GM23248 (cell line): ENCODE measurements around the gene NR3C1.

Experiments
- EZH2 ChIP-seq: fragments of 200-600 bp; sonication (generic); IDR thresholded peaks from 2 replicates; pipeline ENCODE4 v1.6.1; 2018; ENCODE audit warnings: antibody characterized with exemption, mild to moderate bottlenecking; ENCODE audit not compliant: insufficient read depth, poor library complexity, severe bottlenecking
- EZH2phosphoT487 ChIP-seq: fragments of 200-600 bp; sonication (generic); IDR thresholded peaks from 2 replicates; pipeline ENCODE4 v1.6.1; 2018; ENCODE audit warnings: antibody characterized with exemption, moderate library complexity, mild to moderate bottlenecking, low read depth; ENCODE audit not compliant: insufficient read depth

DNA sequence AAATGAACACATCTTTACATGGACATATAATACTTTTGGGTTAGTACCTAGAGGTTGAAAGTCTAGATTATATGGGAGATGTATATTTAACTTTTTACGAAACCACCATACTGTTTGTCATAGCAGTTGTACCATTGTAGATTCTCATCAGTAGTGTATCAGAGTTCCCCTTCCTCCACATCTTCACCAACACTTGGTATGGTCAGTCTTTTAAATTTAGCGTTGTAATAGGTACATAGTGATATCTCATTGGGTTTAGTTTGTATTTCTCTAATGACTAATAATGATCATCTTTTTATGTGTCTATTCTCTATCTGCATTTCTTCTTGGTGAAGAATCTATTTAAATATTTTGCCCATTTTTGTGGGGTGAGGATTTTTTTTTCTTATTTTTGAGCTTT lies 137.5 kb downstream of the NR3C1 start:
- TF ChIP-seq EZH2, result no peak
- no peak for TF ChIP-seq EZH2phosphoT487
